Measurements from ENCODE around the gene MMP17.

MMP17 gene

GRCh38 chr12:131850856-131851559, 22.8 kb downstream of the MMP17 start:
- no peak for DNase-seq

DNA sequence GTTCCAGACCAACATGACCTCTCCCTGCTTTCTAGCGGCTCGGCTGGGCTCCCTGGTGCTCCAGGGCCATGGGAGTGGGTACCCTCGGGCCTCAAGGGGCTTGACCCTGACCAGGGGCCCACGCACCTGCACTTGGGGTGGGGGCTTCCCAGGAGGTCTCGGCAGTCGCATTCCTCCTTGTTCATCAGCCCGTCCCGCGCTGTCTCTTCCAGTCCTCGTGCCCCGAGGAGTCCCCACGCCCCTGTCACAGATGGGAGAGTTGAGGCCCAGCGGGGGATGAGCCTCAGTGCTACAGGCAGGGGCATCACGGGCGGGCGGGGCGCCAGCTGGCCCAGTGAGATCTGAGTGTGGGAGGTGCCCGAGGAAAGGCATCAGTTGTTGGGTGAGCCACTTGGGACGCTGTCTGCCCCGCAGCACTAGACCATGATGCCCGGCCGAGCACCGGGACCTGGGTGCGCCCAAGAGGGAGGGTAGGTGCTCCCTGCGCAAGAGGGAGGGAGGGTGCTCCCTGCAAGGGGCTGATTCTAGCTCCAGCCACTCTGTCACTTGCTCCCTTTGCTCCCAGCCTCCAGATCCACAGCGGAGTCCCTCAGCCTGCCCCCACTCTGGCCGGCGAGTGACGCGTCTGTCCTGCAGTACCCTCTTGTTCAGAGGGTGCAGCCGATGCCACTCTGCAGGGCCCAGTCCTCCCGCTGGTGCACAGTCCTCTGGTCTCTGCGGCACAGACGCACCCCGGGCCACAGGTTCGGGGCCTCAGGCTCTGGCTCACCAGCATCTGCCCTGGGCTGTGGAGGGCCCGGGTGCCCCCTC, 23.8 kb downstream of the MMP17 start:
- no peak for DNase-seq

DNA sequence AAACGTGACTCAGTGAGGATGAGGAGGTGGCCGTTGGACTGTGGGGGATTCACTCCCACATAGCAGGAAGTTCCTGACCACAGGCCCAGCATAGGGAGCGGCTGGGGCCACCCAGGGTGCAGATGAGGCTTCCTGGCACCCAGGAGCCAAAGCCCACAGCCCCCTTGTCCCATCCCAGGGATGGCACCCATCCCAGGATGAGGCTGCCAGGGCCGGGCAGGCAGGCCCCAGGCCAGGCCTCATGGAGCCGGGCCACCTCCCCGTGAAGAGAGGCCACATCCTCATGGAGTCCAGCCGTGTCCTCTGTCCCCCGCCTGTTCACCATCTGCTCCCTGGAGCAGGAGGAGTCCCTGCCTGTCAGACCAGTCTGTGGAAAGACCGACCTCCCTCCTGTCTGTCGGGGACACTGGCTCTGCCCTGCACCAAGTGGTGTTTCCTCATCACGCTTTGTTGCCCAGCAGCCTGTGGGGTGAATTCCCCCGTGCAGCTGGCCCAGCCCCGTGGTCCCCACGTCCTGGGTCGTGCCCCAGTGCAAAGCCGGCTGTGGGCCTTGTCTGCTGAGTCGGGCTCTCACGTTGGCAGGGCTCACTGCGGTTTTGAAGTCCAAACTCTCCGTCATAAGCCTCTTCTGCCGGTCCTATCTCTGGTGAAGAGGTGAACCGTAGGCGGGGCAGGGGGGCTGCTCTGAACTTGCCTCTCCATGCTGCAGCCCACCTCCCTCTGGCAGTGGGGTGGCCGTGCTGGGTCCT, 24.5 kb downstream of the MMP17 start:
- DNase-seq, result no peak

GRCh38 chr12:131853832-131854797, 25.9 kb downstream of the MMP17 start:
- no peak for DNase-seq

DNA sequence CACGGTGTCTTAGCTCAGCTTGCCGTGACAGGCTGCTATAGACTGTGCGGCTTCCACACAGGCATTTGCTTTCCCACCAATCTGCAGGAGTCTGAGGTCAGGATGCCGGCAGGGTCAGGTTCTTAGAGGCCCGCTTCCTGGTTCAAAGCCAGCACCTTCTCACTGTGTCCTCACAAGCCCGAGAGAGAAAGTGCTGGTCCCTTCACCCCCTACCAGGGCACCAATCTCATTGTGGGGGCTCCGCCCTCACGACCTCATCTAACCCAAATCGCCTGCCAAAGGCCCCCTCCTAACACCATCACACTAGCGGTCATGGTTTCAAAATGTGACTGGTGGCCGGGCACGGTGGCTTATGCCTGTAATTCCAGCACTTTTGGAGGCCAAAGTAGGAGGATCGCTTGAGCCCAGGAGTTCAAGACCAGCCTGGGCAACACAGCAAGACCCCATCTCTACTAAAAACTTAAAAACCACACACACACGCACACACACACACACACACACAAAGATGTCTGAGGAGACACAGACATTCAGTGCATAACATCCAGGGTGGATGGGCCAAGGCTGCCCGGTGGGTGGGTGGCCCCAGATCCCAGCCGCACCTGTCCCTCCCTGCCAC, 26.8 kb downstream of the MMP17 start:
- no peak for DNase-seq

DNA sequence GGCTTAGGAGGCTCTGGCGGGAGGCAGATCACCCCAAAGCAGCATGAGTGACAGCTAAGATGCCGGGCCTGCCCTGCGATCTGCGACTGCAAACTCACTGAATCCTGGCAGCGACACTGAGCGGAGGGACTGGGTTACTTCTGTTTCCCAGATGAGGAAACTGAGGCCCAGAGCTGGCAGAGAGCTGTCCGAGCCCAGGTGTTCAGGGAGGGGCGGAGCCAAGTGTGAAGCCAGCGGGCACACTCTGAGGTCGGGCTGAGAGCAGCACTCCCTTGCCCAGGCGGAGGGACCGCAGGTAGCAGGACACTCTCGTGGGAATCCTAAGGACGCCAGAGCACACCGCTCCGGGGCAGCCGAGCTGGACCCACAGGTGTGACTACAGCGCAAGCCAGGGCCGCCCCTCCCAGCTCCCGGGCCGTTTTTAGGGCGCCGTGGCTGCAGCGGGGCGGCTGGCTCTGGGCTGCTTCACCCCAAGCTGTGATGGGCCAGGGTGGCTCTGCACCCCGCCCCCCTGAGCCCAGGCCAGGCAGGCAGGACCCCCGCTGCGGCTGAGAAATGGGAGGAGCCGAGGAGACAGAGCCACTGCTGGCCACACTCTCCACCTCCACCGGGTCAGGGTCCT, 27.4 kb downstream of the MMP17 start:
- no peak for DNase-seq

GRCh38 chr12:131856366-131857097, 28.3 kb downstream of the MMP17 start:
- no peak for DNase-seq

GRCh38 chr12:131857908-131858850, 30.0 kb downstream of the MMP17 start:
- DNase-seq, result no peak

GRCh38 chr12:131860472-131861260, 32.5 kb downstream of the MMP17 start:
- no peak for DNase-seq

DNA sequence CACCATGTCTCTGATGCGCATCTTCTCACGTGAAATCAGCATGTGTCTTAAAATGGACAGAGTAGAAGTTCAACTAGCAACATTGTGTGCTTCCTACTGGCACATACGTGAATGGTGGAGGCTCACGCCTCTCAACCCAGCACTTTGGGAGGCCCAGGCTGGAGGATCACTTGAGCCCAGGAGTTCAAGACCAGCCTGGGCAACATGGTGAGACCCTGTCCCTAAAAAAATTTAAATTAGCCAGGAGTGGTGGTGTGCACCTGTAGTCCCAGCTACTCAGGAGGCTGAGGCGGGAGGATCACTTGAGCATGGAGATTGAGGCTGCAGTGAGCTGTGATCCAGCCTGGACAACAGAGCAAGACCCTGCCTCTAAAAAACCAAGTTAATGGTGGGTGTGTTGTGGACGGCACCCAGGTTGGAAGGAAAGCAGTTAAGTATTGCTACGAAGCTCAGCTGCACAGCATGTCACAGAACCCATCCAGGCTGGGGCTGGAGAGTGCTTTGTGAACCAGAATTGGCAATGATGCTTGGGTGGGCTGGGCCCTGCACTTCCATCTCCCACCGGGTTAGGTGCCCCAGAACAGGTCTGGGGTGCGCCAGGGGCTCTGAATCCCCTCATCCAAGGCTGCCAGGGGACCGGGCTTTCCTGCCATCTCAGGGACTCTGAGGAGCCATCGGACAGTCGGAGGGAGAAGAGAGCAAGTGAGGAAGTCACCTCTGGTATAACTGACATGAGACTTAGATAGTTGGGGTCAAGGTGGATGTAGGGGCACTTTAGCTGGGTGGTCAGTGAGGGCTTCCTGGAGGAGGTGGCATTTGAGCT, 33.3 kb downstream of the MMP17 start:
- DNase-seq, result no peak

GRCh38 chr12:131862084-131862441, 33.9 kb downstream of the MMP17 start:
- no peak for DNase-seq

DNA sequence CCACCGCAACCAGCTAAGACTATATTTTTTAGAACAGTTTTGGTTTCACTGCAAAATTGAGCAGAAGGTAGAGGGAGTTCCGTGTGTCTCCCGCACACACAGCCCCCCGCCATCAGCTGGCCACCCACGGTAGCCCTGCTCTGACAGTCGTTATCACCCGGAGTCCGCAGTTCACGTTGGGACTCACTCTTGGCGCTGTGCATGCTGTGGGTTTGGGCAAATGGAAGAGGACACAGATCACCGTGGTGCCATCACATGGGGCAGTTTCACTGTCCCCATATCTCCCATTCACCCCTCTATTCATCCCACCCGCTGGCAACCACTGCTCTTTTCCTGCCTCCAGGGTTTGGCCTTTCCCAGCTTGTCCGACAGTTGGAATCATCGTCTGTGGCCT, 34.4 kb downstream of the MMP17 start:
- DNase-seq, result no peak

GRCh38 chr12:131862994-131863710, 35.0 kb downstream of the MMP17 start:
- DNase-seq, result no peak

- DNase-seq, result no peak
Measured at GRCh38 chr12:131863711-131864396, 35.7 kb downstream of the MMP17 start.

DNA sequence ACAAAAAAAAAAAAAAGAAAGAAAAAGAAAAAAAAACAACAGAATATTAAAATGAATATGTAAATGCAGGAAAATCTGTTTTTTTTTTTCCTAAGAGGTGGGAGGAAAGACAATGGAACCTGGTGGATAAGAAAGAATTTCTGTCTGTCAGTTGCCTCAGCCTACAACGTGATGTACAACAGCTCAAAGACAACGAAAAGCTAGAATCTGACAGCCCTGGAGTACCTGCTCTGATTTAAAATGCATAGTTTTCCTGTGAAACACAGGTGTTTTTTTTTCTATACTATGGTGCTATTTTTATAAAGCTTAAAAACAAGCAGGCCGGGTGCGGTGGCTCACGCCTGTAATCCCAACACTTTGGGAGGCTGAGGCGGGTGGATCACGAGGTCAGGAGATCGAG, 36.3 kb downstream of the MMP17 start:
- no peak for DNase-seq

DNA sequence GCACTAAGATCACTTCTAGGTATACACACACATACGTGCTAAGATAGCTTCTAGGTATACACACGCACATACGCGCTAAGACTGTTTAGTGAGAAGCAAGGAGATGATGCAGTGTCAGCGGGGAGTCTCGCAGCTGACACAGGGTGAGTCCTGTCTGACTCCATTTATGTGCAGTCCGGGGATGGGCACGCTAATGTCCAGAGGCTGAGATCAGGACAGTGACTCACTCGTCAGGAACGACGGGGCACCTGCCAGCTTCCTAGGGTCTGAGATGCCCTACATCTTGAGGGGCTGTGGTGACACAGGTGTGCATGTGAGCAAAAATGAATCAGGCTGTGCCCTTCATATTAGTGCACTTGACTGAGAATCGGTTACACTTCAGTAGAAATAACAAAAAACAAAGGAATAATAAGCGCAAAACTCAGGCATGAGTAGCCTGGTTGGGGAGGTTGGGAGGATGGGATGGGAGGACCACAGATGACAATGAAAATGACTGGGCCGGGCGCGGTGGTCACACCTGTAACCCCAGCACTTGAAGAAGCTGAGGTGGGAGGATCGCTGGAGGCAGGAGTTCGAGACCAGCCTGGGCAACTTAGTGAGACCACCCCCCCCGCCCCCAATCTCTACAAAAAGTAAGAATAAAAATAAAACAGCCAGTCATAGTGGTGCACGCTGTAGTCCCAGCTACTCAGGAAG, 37.1 kb downstream of the MMP17 start:
- no peak for DNase-seq
